CD4-positive, alpha-beta T cell treated with Interleukin-17A for 4 hours (primary cell): ENCODE data around the gene MRPL38.

Experiments
- DNase-seq: peaks from one replicate; pipeline ENCODE4 v3.0.0-alpha.2; 2020; ENCODE audit warnings: mixed read lengths

MRPL38 gene

DNA sequence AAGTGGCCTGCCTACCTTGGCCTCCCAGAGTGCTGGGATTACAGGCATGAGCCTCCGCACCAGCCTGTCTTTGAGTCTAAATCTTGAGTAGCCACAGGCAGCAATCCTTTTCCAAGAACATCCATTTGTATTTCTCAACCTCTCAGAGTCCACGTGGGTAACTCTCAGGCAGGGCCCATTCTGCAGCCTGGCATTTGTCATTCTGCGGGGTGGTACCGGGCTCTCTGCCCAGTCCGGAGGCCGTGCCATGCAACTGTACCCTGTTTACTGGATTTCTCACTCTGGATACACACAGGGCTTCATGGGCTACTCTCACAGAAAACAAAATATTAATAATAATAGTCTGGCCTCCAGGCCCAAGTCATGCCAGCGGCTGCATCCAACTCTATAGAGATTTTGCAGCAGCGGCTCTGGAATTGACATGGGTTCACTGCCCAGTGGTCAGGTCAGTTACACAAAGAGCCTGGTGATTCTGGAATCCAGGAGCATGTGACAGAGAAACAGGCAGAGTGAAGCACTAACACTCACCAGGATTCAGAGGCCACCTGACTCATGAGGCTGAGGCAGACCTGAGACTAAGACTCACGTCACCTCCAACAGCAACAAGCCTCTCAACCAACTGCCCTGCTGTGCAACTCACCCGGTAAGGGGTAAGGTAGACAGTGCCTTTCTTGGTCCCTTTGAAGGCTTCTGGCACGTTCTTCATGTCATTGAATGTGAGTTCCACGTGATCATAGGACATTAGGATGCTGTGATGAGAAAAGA lies 53.6 kb downstream of the MRPL38 start:
- DNase-seq, result no peak

GRCh38 chr17:75849724-75850123 lies 55.0 kb downstream of the MRPL38 start:
- no peak for DNase-seq

- no peak for DNase-seq
Measured at GRCh38 chr17:75849279-75849646, 55.4 kb downstream of the MRPL38 start.
